SK-N-SH treated with all-trans-retinoic acid at 6 μM for 48 hours (cell line): ENCODE measurements around the gene CYTH4.

Source experiments
- ATAC-seq: fragments of 200-7000 bp; cut with Tn5 transposase; 3 replicates; pipeline ENCODE4 v1.9.1; 2020; ENCODE audit warnings: mild to moderate bottlenecking, moderate library complexity
- ARNTL ChIP-seq: fragments of 450-650 bp; formaldehyde crosslinking; IDR thresholded peaks from 2 replicates; pipeline ENCODE4 v1.5.0; 2020; ENCODE audit warnings: low read depth, mild to moderate bottlenecking, moderate library complexity, borderline replicate concordance
- BACH2 ChIP-seq: fragments of 250-450 bp; sonication (Bioruptor Pico); IDR thresholded peaks from 2 replicates; pipeline ENCODE4 v1.9.0; 2021; ENCODE audit warnings: mild to moderate bottlenecking, borderline replicate concordance
- CREB5 ChIP-seq: fragments of 250-450 bp; sonication (Bioruptor Pico); IDR thresholded peaks from 2 replicates; pipeline ENCODE4 v1.5.1; 2020; ENCODE audit warnings: low read depth, mild to moderate bottlenecking, moderate library complexity
- CSDC2 ChIP-seq: fragments of 250-450 bp; sonication (Bioruptor Pico); IDR thresholded peaks from 2 replicates; pipeline ENCODE4 v1.5.0; 2020; ENCODE audit warnings: mild to moderate bottlenecking, moderate library complexity
- ISL1 ChIP-seq: fragments of 250-450 bp; sonication (Bioruptor Pico); IDR thresholded peaks from 2 replicates; pipeline ENCODE4 v2.1.2; 2022; ENCODE audit warnings: mild to moderate bottlenecking, moderate library complexity
- OSR1 ChIP-seq: fragments of 250-450 bp; sonication (Bioruptor Pico); IDR thresholded peaks from 2 replicates; pipeline ENCODE4 v1.8.0; 2022; ENCODE audit warnings: moderate library complexity, mild to moderate bottlenecking, inconsistent platforms
- PATZ1 ChIP-seq: fragments of 250-450 bp; sonication (Bioruptor Pico); IDR thresholded peaks from 2 replicates; pipeline ENCODE4 v1.8.0; 2020; ENCODE audit warnings: mild to moderate bottlenecking, moderate library complexity, borderline replicate concordance
- POU6F1 ChIP-seq: fragments of 250-450 bp; sonication (Bioruptor Pico); IDR thresholded peaks from 2 replicates; pipeline ENCODE4 v1.8.0; 2021; ENCODE audit warnings: low read depth, mild to moderate bottlenecking, moderate library complexity, borderline replicate concordance
- RARB ChIP-seq: fragments of 250-450 bp; sonication (Bioruptor Pico); IDR thresholded peaks from 2 replicates; pipeline ENCODE4 v1.8.0; 2021; ENCODE audit warnings: mild to moderate bottlenecking, moderate library complexity
- TCF4 ChIP-seq: fragments of 250-450 bp; sonication (Bioruptor Pico); IDR thresholded peaks from 2 replicates; pipeline ENCODE4 v1.8.0; 2021; ENCODE audit warnings: mild to moderate bottlenecking, moderate library complexity, borderline replicate concordance
- TOX ChIP-seq: fragments of 250-450 bp; sonication (Bioruptor Pico); IDR thresholded peaks from 2 replicates; pipeline ENCODE4 v1.8.0; 2021; ENCODE audit warnings: mild to moderate bottlenecking, moderate library complexity, borderline replicate concordance
- TSHZ2 ChIP-seq: fragments of 250-450 bp; sonication (Bioruptor Pico); IDR thresholded peaks from 2 replicates; pipeline ENCODE4 v1.5.0; 2020; ENCODE audit warnings: mild to moderate bottlenecking, moderate library complexity
- ZFP3 ChIP-seq: fragments of 250-450 bp; sonication (Bioruptor Pico); IDR thresholded peaks from 2 replicates; pipeline ENCODE4 v1.5.0; 2020; ENCODE audit warnings: mild to moderate bottlenecking, moderate library complexity
- ZFP30 ChIP-seq: fragments of 450-650 bp; formaldehyde crosslinking; IDR thresholded peaks from 2 replicates; pipeline ENCODE4 v1.5.0; 2022; ENCODE audit warnings: mild to moderate bottlenecking, moderate library complexity
- ZNF565 ChIP-seq: fragments of 450-650 bp; formaldehyde crosslinking; conservative IDR thresholded peaks from 2 replicates; pipeline ENCODE4 v1.5.0; 2020; ENCODE audit warnings: low read depth, mild to moderate bottlenecking, moderate library complexity
- ZNF70 ChIP-seq: fragments of 450-650 bp; formaldehyde crosslinking; IDR thresholded peaks from 2 replicates; pipeline ENCODE4 v1.5.0; 2020; ENCODE audit warnings: mild to moderate bottlenecking, moderate library complexity
- ZNF8 ChIP-seq: fragments of 450-650 bp; formaldehyde crosslinking; IDR thresholded peaks from 2 replicates; pipeline ENCODE4 v1.5.0; 2020; ENCODE audit warnings: mild to moderate bottlenecking, moderate library complexity

Gene CYTH4

GRCh38 chr22:37254209-37254866 lies 28.0 kb upstream of the CYTH4 start:
- TF ChIP-seq ZNF565 (CRISPR knock-in tag) (no peak), RARB (CRISPR knock-in tag) (no peak), ZFP30 (CRISPR knock-in tag) (no peak), ISL1 (CRISPR knock-in tag) (peak; percentile 6; the same call in 1 of the 2 replicates), TSHZ2 (CRISPR knock-in tag) (no peak)
- peak; percentile 75 for ATAC-seq

GRCh38 chr22:37254867-37255233 lies 27.5 kb upstream of the CYTH4 start:
- no peak for ATAC-seq
- TF ChIP-seq ISL1 (CRISPR knock-in tag) (0 out of 2 replicates have a peak, but pooled peaks have one; percentile 4), CSDC2 (no peak), ZFP3 (CRISPR knock-in tag) (no peak)

GRCh38 chr22:37255558-37256006 lies 26.7 kb upstream of the CYTH4 start:
- ATAC-seq: no peak
- TF ChIP-seq OSR1 (no peak), RARB (CRISPR knock-in tag) (no peak), TOX (CRISPR knock-in tag) (no peak), ISL1 (CRISPR knock-in tag) (no peak), ZNF8 (CRISPR knock-in tag) (no peak), ZNF70 (CRISPR knock-in tag) (no peak), POU6F1 (no peak), PATZ1 (CRISPR knock-in tag) (no peak)

- ATAC-seq: no peak
- no peak for TF ChIP-seq CREB5 (CRISPR knock-in tag)
- no peak for TF ChIP-seq TCF4 (CRISPR knock-in tag)
- no peak for TF ChIP-seq PATZ1 (CRISPR knock-in tag)
- TF ChIP-seq CSDC2: no peak
- no peak for TF ChIP-seq RARB (CRISPR knock-in tag)
- no peak for TF ChIP-seq ARNTL (CRISPR knock-in tag)
- TF ChIP-seq BACH2 (CRISPR knock-in tag): no peak
- no peak for TF ChIP-seq ZNF565 (CRISPR knock-in tag)
These were observed 26.1 kb upstream of the CYTH4 start for GRCh38 chr22:37256075-37256726.
